GM12878 (cell line): ENCODE data around the gene LENEP. TPM values are rescaled to one million over a fixed set of nuclear protein-coding genes. Genes with fewer than 3 reads are reported as not detected.

Source experiments
- ATAC-seq: fragments of 200-7000 bp; cut with Tn5 transposase; 3 replicates; pipeline ENCODE4 v1.9.1; 2020; ENCODE audit warnings: mild to moderate bottlenecking, moderate library complexity
- BruUV-seq: library from RNA; stranded (reverse); fragments of 400-500 nt; replicated peaks from 2 replicates; lab custom pipeline; 2021; lab: Mats Ljungman, UMichigan
- CTCF ChIA-PET: fragments of 300-600 bp; sonication (Branson Sonifier 250); formaldehyde crosslinking; extraction: SDS; loops from one replicate; lab custom pipeline; 2021; ENCODE audit warnings: inconsistent platforms; lab: Yijun Ruan, JAX
- POLR2A ChIA-PET: fragments of 350-600 bp; formaldehyde crosslinking; extraction: SDS; loops from one replicate; lab custom pipeline; 2021; ENCODE audit warnings: inconsistent platforms; lab: Charles Lee
- RAD21 ChIA-PET: fragments of 300-600 bp; sonication (Branson Sonifier 250); formaldehyde crosslinking; loops from one replicate; lab custom pipeline; 2023; ENCODE audit warnings: antibody characterized with exemption; ENCODE audit not compliant: unreplicated experiment; lab: Charles Lee
- SMC1A ChIA-PET: fragments of 300-600 bp; sonication (Branson Sonifier 250); formaldehyde crosslinking; loops from one replicate; lab custom pipeline; 2023; ENCODE audit not compliant: unreplicated experiment, uncharacterized antibody; lab: Charles Lee
- DNase-seq: peaks from one replicate; pipeline ENCODE4 v3.0.0-alpha.2; 2011; ENCODE audit warnings: low read depth, low spot score
- FAIRE-seq: peaks from 3 replicates; lab custom pipeline; 2011; peaks lifted over from hg19 to GRCh38; lab: Jason Lieb, UNC
- H2AFZ ChIP-seq: 2 replicates; pipeline ENCODE4 v1.6.0; 2011; ENCODE audit warnings: low read depth, low read length, control low read depth; ENCODE audit not compliant: control insufficient read depth
- H3K27ac ChIP-seq: 2 replicates; pipeline ENCODE4 v1.5.1; 2011; ENCODE audit warnings: control low read depth; ENCODE audit not compliant: control insufficient read depth, insufficient read depth
- H3K27me3 ChIP-seq, 2 experiments: replicated peaks in 1 of 2; 2 replicates each; pipeline versions ENCODE4 v1.6.0 to v1.6.1; 2011; ENCODE audit warnings: low read length in 1 of 2; ENCODE audit not compliant: control insufficient read depth in 2 of 2, insufficient read depth in 2 of 2
- H3K36me3 ChIP-seq, 2 experiments: 2 replicates each; pipeline ENCODE4 v1.5.1; 2011; ENCODE audit warnings: low read length in 1 of 2; ENCODE audit not compliant: control insufficient read depth in 2 of 2, insufficient read depth in 2 of 2
- H3K4me1 ChIP-seq: 2 replicates; pipeline ENCODE4 v1.6.1; 2011; ENCODE audit warnings: mild to moderate bottlenecking, low read length, moderate library complexity, mixed read lengths; ENCODE audit not compliant: control insufficient read depth, insufficient read depth
- H3K4me2 ChIP-seq: 2 replicates; pipeline ENCODE4 v1.6.0; 2011; ENCODE audit warnings: control low read depth; ENCODE audit not compliant: control insufficient read depth, insufficient read depth
- H3K4me3 ChIP-seq: fragments of 200-600 bp; sonication (generic); 2 replicates; pipeline ENCODE4 v1.5.1; 2016
- H3K79me2 ChIP-seq: 2 replicates; pipeline ENCODE4 v1.6.0; 2011; ENCODE audit warnings: low read length; ENCODE audit not compliant: control insufficient read depth, insufficient read depth
- H3K9ac ChIP-seq: 2 replicates; pipeline ENCODE4 v1.8.0; 2011; ENCODE audit warnings: low read length, control low read depth, mixed read lengths; ENCODE audit not compliant: control insufficient read depth, insufficient read depth
- H3K9me3 ChIP-seq: replicated peaks from 3 replicates; pipeline ENCODE4 v1.5.1; 2011; ENCODE audit warnings: mild to moderate bottlenecking, low read length; ENCODE audit not compliant: control insufficient read depth, insufficient read depth
- H4K20me1 ChIP-seq: 2 replicates; pipeline ENCODE4 v1.6.0; 2011; ENCODE audit not compliant: control insufficient read depth, insufficient read depth
- LARP7 ChIP-seq: fragments of 450-650 bp; IDR thresholded peaks from 2 replicates; pipeline ENCODE4 v1.6.1; 2017; ENCODE audit warnings: mild to moderate bottlenecking
- NR2C2 ChIP-seq: IDR thresholded peaks from 2 replicates; pipeline ENCODE4 v1.6.1; 2011; ENCODE audit warnings: borderline replicate concordance, low read depth; ENCODE audit not compliant: control insufficient read depth, insufficient read length
- SP1 ChIP-seq: IDR thresholded peaks from one replicate; pipeline ENCODE4 v1.6.1; 2011; ENCODE audit warnings: low read depth, low read length
- TARDBP ChIP-seq: IDR thresholded peaks from 2 replicates; pipeline ENCODE4 v1.6.1; 2016; ENCODE audit warnings: borderline replicate concordance
- WGBS: methylation state at CpG from one replicate; pipeline ENCODE4 v1.1.6; 2016; ENCODE audit warnings: low lambda C conversion rate; ENCODE audit not compliant: insufficient replicate concordance, insufficient coverage; ENCODE audit errors: missing lambda C conversion rate; 5-methylcytosine and 5-hydroxymethylcytosine counted together
- in situ Hi-C: fragments of 300-500 bp; cut with MboI; formaldehyde crosslinking; loops from 9 replicates; pipeline ENCODE4 v1.14.3; 2018; ENCODE audit warnings: mixed read lengths
- intact Hi-C: fragments of 100-400 bp; cut with micrococcal nuclease; formaldehyde crosslinking; loops from one replicate; pipeline ENCODE4 v1.14.2; 2022; ENCODE audit not compliant: unreplicated experiment
- polyA plus RNA-seq, 11 experiments: library from polyadenylated mRNA; depleted of rRNA in 4 of 11; unstranded in 6 of 11; stranded (reverse) in 5 of 11; fragments of >200 nt; fragmentation: Nextera tagmentation in 4 of 11; fragmentation: Illumina TruSeq in 1 of 11; extraction: Ambion mirVana in 4 of 11; extraction: Trizol in 1 of 11; gene quantifications; 1 replicate in 1 of 11; 2 replicates in 10 of 11; pipeline versions ENCODE4 v1.2.1 to v1.2.3, GENCODE V29; 2011 to 2016; ENCODE audit warnings: inconsistent platforms in 2 of 11, missing spikeins in 2 of 11, low read depth in 1 of 11
- total RNA-seq, 4 experiments: library from RNA; depleted of rRNA in 3 of 4; stranded (reverse); fragments of >200 nt in 3 of 4; fragmentation: Illumina TruSeq in 1 of 4; extraction: Trizol in 1 of 4; gene quantifications; 2 replicates each; pipeline versions ENCODE4 v1.2.1 to v1.2.3, GENCODE V29; 2013 to 2021

The LENEP gene
- total and polyA plus RNA-seq, 10 of the 15 experiments (the other 5 are each of a cell fraction or from before 2014, with no cell fraction given): 0.27 to 1.1 (median 0.64) TPM; not detected in 7

DNA sequence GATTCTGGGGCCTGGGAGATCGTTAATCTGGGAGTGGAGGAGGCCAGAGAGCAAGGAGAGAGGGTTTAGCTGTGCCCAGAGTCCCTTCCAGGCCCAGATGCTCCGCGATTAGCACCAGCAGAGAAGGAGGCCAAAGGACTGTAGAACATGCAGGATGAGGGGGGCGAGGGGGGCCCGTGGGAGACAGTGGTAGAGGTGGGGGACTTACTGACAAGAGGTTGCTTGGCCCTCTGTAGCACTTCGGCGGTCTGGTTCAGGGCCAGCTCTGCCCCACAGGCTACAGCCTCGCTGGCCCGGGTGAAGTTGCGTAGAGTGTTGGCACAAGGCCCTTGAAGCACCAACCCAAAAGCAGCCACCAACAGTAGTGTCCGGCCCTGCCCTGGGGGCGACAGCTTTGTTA, 39.5 kb downstream of the LENEP start:
- H3K27me3 ChIP-seq: peaks cover 0 to 3% of the 10 kb centered on the region in 2 experiments; a peak in 1 of 4 replicates
- H3K9ac ChIP-seq: no peak overlapping the region
- no peaks in the 10 kb centered on the region for H4K20me1 ChIP-seq
- H3K4me1 ChIP-seq: no peaks in the 10 kb centered on the region
- no peak overlapping the region for H3K27ac ChIP-seq
- in situ Hi-C loops: no loop called here
- DNase-seq (no peak), FAIRE-seq (no peak), ATAC-seq (no peak)
- H3K9me3 ChIP-seq: no peaks in the 10 kb centered on the region
- intact Hi-C loops: no loop called here
- no peaks in the 10 kb centered on the region for H3K36me3 ChIP-seq
- H3K4me2 ChIP-seq: no peak overlapping the region
- 52% methylated on average over 12 of the region's 12 CpGs for WGBS
- H3K4me3 ChIP-seq: no peak overlapping the region
- H2AFZ ChIP-seq: no peak overlapping the region
- RAD21 ChIA-PET: no interaction called here
- SMC1A ChIA-PET: no interaction called here
- CTCF ChIA-PET: interaction anchor here (1.4 kb wide), 1 partner anchor 12 kb away, joined by 4 read pairs; no protein-coding TSS in a partner anchor
- POLR2A ChIA-PET: interaction anchor here (1.3 kb wide), 1 partner anchor 50 kb away, joined by 4 read pairs; the partner anchor contains the start of gene FLAD1
- no peaks in the 10 kb centered on the region for H3K79me2 ChIP-seq
- TF ChIP-seq LARP7 (no peak), SP1 (no peak), NR2C2 (no peak)
- no TSS peak for BruUV-seq

DNA sequence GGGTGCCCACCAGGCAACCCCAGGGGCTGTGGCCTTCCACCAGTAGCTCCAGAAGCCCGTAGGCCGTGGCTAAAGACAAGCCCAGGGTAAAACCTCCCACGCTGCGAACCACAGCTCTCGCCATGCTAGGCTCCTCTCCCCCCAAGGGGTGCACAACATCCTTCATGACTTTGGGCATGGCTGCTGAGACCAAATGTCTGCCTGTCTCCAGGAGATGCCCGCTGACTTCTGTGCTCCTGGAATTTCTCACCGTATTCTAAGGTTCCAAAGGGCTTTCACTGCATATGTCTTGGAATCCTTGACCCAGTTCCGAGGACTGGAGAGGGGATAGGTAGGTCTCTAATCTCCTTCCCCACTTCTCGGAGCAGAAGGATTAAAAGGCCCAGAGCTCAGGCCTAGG, 40.1 kb downstream of the LENEP start, which contains the start of the genes DCST1 and DCST2:
TSS of gene DCST1 (plus strand) at position 301 of the 400 bp plus-strand sequence. CDS start 213 bp downstream, outside the sequence.
TSS of gene DCST2 (minus strand) at position 258 of the 400 bp plus-strand sequence. CDS start at position 178, 80 bp downstream.
- intact Hi-C loops (no loop called here), in situ Hi-C loops (no loop called here)
- Histone ChIP-seq H3K9me3 (no peaks in the 10 kb centered on the region), H3K4me1 (no peaks in the 10 kb centered on the region), H3K4me3 (no peak within 1 kb of the TSS), H2AFZ (no peak within 1 kb of the TSS), H3K27ac (no peak within 1 kb of the TSS), H3K9ac (no peak within 1 kb of the TSS), H3K79me2 (no peaks in the 10 kb centered on the region), H3K27me3 (peaks cover 2 to 5% of the 10 kb centered on the region in 2 experiments; a peak in 1 of 4 replicates), H4K20me1 (no peaks in the 10 kb centered on the region), H3K4me2 (no peak within 1 kb of the TSS), H3K36me3 (no peaks in the 10 kb centered on the region)
- FAIRE-seq (no peak), ATAC-seq (no peak), DNase-seq (no peak)
- CTCF ChIA-PET: no interaction called here
- WGBS: 69% methylated on average over 9 of the region's 9 CpGs
- RAD21 ChIA-PET: no interaction called here
- SMC1A ChIA-PET: no interaction called here
- TF ChIP-seq TARDBP: no peak
- POLR2A ChIA-PET: interaction anchor here (1.3 kb wide), 1 partner anchor 50 kb away, joined by 4 read pairs; the partner anchor contains the start of gene FLAD1
- BruUV-seq: no TSS peak
